22Rv1 (cell line): ENCODE measurements around the gene MAP2K7.

Source experiments
- ZFX ChIP-seq: fragments of 450-650 bp; IDR thresholded peaks from 2 replicates; pipeline ENCODE4 v1.6.1; 2017; ENCODE audit warnings: antibody characterized with exemption, borderline replicate concordance
- TF ChIP-seq, protein P1 (sequence below): fragments of 450-650 bp; IDR thresholded peaks from 2 replicates; pipeline ENCODE4 v1.5.1; 2017; ENCODE audit warnings: mild to moderate bottlenecking

- TF ChIP-seq, protein P1, sequence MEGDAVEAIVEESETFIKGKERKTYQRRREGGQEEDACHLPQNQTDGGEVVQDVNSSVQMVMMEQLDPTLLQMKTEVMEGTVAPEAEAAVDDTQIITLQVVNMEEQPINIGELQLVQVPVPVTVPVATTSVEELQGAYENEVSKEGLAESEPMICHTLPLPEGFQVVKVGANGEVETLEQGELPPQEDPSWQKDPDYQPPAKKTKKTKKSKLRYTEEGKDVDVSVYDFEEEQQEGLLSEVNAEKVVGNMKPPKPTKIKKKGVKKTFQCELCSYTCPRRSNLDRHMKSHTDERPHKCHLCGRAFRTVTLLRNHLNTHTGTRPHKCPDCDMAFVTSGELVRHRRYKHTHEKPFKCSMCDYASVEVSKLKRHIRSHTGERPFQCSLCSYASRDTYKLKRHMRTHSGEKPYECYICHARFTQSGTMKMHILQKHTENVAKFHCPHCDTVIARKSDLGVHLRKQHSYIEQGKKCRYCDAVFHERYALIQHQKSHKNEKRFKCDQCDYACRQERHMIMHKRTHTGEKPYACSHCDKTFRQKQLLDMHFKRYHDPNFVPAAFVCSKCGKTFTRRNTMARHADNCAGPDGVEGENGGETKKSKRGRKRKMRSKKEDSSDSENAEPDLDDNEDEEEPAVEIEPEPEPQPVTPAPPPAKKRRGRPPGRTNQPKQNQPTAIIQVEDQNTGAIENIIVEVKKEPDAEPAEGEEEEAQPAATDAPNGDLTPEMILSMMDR: no peak
- no peak for TF ChIP-seq ZFX
Observed at GRCh38 chr19:7860714-7861618, 42.7 kb upstream of the MAP2K7 start.
